HG03442 (cell line): ENCODE results near the gene PSMC3IP.
"Not testable (repeated sequence)": the region's sequence is repeated elsewhere in the genome, so short reads cannot be mapped to it uniquely, and the experiment has no call there.

Experiments
- ATAC-seq: cut with Tn5 transposase; IDR thresholded peaks from one replicate; pipeline ENCODE4 v1.9.1; 2021; ENCODE audit warnings: mild to moderate bottlenecking, moderate library complexity; ENCODE audit not compliant: unreplicated experiment

The PSMC3IP gene

DNA sequence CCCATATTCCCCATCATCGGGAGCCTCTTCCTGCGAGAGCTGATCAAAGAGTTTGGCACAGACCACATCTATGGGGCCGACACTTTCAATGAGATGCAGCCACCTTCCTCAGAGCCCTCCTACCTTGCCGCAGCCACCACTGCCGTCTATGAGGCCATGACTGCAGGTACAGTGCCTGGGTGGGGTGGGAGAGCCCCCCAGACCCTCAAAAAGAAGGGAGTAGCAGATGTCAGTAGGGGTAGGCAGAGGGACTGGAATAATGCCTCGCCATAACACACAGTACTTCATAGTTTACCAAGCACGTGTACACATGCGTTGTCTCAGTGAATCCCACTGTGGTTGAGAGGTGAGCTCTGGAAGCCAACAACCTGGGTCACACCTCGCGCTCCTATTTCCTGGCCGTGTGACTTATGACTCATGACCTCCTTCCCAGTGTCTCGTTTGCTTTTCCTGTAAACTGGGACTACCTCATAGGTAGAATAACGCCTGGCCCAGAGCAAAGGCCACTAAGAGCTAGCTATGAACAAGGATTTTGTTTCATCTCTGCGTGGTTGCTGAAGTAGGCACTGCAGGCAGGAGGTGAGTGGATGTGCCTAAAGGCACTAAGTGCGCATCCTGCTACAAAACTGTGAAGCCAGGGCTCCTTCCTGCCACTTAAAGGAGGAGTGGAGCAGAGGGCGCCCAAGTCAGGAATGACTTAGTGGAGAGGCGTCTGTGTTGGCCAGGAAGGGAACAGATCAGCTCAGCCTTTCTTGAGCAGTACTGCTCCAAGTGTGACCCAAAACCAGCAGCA lies 36.3 kb downstream of the PSMC3IP start:
- no peak for ATAC-seq

DNA sequence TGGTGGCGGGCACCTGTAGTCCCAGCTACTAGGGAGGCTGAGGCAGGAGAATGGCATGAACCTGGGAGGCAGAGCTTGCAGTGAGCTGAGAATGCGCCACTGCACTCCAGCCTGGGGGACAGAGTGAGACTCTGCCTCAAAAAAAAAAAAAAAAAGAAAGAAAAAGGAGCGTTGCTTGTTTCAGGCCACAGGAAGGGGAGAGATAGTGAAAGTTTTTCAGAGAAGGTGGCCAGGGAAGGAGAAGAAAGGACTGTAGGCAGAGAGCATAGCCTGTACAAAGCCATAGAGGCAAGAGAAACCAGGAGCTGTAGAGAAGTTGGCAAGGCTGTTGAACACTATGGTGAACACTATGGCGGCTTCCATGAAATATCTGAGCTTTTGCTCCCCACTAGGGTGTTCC lies 37.0 kb downstream of the PSMC3IP start:
- not testable (repeated sequence) for ATAC-seq

DNA sequence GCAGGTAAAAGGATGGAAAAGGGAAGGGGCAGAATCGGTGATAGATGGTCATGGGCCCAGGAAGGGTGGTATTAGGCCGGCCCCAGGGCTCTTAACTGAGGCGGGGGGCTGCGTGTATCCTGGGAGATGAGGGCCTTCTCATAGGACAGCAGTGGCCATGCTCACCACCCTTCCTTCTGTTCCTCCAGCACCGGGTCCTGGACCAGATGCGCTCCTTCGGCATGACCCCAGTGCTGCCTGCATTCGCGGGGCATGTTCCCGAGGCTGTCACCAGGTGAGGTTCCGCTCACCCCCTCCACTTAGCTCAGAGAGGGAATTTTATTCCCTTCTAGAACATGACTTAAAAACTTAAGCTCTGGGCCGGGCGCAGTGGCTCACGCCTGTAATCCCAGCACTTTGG lies 39.0 kb downstream of the PSMC3IP start:
- ATAC-seq: no peak

DNA sequence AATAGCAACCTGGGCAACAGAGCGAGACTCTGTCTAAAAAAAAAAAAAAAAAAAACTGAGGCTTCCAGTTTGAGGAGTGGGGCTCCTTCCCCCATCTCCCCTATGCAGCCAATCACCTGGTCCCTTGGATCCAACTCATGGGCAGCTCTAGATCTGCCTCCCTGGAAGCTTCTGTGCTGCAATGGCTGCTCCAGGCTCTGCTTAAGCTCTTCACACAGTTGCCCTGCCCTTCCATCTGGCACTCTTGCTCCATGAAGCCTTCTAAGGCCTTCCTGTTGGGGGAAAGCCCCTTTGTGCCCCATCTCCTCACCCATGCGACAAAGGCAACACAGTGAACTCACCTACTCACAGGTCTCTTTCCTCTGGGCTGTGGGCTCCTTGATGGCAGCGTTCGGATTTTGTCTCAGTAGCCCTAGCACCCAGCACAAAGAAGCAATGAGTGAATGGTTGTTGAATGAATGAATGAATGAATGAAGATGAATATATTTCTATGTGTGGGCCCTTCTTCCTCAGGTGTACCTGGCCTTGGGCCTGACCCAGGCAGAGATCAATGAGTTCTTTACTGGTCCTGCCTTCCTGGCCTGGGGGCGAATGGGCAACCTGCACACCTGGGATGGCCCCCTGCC lies 39.6 kb downstream of the PSMC3IP start:
- ATAC-seq: no peak

DNA sequence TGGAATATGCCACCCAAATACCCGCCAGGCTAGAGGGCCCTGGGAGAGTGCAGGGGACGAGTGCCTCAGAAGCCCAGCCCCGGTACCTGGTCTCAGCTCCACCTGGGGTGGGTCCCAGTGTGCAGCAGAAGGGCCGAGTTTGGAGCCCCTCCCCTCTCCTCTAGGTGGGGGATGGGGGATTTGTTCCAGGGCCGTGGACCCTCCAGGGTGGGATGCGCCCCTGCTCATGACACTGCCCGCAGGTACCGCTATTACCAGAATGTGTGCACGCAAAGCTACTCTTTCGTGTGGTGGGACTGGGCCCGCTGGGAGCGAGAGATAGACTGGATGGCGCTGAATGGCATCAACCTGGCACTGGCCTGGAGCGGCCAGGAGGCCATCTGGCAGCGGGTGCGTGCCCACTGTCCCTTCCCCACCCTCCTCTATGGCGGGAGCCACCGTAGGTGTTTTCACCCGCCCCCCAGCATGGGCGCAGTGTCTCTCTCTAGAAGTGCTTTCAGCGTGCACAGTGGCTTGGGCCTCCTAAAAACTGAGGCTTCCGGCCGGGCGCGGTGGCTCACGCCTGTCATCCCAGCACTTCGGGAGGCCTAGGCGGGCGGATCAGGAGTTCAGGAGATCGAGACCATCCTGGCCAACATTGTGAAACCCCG lies 40.2 kb downstream of the PSMC3IP start:
- ATAC-seq: no peak

DNA sequence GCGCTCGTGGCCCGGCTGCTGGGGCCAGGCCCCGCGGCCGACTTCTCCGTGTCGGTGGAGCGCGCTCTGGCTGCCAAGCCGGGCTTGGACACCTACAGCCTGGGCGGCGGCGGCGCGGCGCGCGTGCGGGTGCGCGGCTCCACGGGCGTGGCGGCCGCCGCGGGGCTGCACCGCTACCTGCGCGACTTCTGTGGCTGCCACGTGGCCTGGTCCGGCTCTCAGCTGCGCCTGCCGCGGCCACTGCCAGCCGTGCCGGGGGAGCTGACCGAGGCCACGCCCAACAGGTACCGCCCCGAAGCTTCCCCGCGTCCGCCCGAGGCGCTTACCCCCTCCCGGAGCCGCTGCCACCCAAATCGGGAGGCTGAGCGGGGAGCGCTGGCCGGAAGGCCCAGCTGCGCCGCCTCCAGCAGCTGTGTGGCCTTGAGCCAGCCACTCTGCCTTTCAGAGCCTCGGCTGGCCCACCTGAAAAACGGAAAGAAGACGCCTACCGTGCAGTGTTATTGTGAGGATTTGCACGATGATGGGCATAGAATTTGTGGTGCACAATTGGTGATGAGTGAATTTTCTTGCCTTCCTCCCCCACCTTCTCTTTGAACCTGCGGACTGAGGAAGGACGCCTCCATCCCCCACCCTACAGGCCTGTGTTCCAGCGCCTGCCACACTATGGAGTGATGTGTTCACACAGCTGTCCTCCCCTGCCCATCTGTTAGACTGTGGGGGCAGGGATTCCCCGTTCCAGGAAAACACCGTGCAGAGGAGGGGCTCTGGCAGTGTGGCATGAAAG lies 41.0 kb downstream of the PSMC3IP start:
- ATAC-seq: peak; percentile 61

DNA sequence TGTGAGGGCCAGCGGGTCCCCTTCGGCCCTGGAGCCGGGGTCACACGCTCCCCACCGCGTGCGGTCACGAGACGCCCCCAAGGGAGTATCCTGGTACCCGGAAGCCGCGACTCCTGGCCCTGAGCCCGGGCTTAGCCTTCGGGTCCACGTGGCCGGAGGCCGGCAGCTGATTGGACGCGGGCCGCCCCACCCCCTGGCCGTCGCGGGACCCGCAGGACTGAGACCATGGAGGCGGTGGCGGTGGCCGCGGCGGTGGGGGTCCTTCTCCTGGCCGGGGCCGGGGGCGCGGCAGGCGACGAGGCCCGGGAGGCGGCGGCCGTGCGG lies 41.5 kb downstream of the PSMC3IP start, which contains the start of gene NAGLU:
Gene NAGLU (plus strand): TSS at position 194 of the 324 bp plus-strand sequence. CDS start 32 bp downstream, at position 226.
- ATAC-seq: peak; percentile 78

DNA sequence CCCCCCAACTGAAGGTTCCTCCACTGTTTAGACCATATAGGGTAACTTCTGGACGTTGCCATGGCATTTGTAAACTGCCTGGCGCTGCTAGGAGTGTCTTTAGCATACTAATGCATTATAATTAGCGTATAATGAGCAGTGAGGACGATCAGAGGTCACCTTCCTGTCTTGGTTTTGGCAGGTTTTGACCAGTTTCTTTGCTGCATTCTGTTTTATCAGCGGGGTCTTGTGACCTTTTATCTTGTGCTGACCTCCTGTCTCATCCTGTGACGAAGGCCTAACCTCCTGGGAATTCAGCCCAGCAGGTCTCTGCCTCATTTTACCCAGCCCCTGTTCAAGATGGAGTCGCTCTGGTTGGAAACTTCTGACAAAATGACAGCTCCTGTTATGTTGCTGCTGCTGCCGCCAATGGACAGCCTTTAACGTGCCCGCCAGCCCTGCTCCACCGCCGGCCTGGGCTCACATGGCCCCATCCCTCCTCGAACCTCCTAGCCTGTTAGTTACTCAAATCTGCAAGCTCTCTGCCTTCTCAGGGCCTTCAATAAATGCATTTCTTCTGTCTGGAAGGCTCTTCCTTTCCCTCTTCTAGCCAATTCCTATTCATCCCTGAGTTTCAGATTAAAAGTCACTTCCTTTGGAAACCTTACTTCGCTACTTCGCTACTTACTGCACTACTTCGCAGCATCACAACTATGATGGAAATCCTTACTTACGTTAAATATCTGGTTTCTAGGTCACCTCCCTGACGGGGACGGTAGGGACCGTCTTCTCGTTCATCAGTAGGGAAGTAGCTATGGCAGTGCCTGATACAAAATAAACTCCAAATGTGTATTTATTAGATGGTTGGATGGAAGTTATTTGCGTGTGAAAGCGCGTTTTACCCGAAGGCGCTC lies 42.1 kb downstream of the PSMC3IP start:
- ATAC-seq: peak; percentile 1

DNA sequence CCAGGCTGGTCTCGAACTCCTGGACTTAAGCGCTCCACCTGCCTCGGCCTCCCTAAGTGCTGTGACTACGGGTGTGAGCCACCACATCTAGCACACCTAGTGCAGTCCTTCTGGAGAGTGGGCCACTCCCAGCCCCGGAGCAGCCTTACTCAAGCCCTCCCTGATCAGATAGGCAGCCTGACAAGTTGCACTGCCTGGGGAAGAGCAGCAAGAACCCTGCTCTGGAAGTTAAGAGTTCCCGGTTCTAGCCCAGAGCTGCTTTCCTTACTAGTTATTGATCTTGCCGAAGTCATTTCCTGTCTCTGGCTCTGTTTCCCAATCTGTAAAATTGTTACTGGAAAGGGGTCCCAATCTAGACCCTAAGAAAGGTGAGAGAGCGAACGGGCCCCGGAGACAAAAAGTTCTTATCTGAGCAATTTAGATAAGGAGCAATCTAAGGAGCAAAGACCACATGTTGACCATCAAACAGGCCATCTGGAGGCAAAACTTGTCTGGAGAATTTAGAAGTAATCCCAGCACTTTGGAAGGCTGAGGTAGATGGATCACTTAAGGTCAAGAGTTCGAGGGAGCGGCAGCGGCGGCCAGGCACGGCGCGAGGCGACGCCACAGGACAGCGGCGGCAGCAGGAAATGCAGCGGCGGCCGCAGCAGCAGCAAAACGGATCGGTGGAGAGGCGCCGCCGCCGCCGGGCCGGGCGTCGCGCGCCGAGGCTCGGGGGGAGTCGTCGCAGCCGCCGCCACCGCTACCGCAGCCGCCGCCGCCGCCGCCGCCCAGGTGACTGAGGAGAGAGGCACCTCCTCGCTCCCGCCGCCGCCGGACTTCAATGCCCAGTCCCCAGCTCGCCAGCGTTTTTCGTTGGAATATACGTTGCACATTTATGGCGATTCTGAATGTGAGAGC lies 45.8 kb downstream of the PSMC3IP start:
- ATAC-seq: no peak

DNA sequence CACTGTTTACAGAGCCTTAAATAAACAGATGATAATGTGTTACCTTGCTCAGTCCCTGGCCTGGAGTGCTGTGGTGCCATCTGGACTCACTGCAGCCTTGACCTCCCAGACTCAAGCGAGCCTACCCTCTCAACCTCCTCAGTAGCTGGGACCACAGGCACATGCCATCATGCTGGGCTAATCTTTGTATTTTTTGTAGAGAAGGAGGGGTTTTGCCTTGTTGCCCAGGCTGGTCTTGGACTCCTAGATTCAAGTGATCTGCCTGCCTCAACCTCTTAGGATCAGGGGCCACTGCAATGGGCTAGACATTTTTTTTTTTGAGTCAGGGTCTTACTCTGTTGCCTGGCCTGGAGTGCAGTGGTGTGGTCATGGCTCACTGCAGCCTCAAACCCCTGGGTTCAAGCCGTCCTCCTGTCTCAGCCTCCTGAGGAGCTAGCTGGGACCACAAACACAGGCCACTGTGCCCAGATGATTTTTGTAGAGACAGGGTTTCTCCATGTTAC lies 46.5 kb downstream of the PSMC3IP start:
- no peak for ATAC-seq

DNA sequence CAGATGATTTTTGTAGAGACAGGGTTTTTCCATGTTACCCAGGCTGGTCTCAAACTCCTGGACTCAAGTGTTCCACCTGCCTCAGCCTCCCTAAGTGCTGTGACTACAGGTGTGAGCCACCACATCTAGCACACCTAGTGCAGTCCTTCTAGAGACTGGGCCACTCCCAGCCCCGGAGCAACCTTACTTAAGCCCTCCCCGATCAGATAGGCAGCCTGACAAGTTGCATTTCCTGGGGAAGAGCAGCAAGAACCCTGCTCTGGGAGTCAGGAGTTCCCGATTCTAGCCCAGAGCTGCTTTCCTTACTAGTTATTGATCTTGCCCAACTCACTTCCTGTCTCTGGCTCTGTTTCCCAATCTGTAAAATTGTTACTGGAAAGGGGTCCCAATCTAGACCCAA lies 48.5 kb downstream of the PSMC3IP start:
- no peak for ATAC-seq

DNA sequence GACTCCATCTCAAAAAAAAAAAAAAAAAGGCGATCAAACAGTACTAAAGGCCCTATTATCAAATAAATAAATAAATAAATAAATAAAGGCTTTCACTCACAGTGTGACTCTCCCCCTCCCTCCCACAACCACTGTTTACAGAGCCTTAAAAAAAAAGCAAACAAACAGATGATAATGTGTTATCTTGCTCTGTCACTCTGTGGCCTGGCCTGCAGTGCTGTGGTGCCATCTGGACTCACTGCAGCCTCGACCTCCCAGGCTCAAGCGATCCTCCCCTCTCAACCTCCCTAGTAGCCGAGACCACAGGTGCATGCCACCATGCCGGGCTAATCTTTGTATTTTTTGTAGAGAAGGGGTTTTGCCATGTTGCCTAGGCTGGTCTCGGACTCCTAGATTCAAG lies 49.6 kb downstream of the PSMC3IP start:
- ATAC-seq: no peak

DNA sequence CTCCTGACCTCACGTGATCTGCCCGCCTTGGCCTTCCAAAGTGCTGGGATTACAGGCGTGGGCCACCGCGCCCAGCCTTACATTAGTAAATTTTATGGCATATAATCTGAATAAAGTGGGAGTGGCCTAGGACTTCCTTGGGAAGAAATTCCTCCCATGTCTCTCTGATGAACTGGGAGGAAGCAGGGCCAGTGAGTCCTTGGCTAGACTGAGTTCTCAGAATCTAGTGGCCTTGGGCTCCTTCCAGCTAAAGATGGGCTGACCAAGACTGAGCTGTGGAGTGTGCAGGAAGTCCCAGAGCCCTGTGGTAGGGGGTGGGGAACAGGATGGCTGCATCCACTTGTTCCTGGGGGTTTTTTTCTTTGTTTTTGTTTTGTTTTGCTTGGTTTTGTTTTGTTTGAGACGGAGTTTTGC lies 51.5 kb downstream of the PSMC3IP start:
- ATAC-seq: no peak

DNA sequence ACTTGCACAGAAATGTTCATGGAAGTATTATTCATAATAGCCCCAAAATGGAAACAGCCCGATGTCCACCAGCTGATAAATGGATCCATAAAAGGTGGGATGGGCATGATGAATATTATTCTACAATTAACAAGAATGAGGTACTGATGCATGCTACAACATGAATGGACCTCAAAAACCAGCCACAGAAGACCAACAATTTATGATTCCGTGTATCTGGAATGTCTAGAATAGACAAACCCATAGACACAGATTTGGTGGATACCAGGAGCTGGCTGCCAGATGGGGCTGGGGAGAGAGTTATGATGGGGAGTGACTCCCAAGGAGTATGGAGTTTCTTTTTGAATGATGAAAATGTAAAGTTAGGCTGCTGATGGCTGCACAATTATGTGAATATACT lies 52.3 kb downstream of the PSMC3IP start:
- ATAC-seq: no peak

DNA sequence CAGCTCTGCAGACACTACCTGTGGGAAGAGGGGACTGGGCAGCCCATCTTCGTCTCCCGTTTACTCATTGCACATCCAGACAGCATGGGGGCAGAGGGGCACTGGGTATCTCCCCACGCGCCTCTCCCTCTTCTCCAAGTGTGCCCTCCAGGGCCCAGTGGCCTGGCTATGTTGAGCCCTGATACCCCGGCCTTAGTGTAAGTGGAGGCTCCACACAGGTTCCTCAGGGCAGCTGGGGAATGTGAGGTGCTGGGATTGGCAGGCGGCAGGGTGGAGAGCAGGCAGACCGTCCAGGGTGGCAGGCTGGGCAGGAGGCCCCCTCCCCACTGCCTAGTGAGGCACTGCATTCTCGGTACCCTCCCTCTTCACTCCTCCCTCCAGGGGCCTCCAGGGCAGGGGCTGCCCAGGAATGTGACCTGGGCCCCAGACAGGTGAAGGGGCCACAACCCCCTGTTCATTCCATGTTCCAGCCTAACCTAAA lies 54.7 kb downstream of the PSMC3IP start:
- ATAC-seq: no peak
